HG03095 (cell line): ENCODE results near the gene TBPL1.
"Not testable (repeated sequence)": the region's sequence is repeated elsewhere in the genome, so short reads cannot be mapped to it uniquely, and the experiment has no call there.

ENCODE experiments used
- ATAC-seq: cut with Tn5 transposase; IDR thresholded peaks from one replicate; pipeline ENCODE4 v1.9.1; 2021; ENCODE audit warnings: moderate library complexity; ENCODE audit not compliant: unreplicated experiment

TBPL1 gene

DNA sequence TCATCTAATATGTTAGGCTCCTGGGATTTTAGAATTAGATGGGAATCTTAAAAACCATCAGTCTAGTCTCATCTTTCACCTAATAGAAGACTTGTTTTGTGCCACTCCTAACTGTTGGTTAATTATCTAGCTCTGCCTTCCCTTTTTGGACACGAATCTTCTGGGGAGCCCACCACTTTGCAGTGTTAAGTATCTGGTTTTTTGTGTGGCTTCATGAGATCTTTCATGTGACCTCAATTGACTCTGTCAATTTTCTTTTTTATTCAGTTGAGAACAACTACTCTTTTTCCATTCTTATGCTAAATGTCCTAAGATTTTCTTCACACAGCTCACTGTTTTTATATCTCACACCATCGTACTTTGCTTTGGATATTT is 16.9 kb downstream of the TBPL1 start:
- no peak for ATAC-seq

DNA sequence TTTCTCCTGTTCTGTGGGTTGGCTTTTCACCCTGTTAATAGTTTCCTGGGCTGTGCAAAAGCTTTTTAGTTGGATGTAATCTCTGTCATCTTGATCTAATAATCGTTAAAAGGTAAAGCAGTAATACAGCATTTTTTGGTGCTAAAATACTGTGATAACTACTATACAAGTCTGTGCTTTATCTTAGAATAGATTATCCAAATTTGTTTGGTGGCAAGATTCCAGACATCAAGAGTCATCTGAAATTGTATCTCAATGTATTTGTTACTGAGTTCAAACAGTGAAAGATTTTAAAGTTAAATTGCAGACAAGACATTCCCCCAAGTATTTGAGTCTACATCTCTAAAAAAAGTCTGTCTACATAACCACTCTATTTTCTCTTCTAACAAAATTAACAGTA is 18.8 kb downstream of the TBPL1 start:
- no peak for ATAC-seq

DNA sequence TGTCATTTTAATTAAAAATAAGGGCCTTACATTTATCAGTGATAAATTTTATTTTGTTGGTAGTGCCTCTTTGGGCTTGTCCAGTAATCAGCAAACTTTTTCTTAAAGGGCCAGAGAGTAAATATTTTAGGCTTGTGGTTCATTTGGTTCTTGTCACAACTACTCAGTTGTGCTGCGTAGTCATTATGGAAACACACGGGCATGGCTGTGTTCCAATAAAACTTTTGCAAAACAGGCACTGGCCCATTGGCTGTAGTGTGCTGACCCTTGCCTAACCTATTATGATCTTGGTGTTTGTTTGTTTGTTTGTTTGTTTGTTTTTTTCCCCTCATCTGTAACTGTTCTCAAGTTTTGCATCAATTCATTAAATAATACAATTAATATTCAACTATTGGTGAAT is 19.4 kb downstream of the TBPL1 start:
- ATAC-seq = no peak

DNA sequence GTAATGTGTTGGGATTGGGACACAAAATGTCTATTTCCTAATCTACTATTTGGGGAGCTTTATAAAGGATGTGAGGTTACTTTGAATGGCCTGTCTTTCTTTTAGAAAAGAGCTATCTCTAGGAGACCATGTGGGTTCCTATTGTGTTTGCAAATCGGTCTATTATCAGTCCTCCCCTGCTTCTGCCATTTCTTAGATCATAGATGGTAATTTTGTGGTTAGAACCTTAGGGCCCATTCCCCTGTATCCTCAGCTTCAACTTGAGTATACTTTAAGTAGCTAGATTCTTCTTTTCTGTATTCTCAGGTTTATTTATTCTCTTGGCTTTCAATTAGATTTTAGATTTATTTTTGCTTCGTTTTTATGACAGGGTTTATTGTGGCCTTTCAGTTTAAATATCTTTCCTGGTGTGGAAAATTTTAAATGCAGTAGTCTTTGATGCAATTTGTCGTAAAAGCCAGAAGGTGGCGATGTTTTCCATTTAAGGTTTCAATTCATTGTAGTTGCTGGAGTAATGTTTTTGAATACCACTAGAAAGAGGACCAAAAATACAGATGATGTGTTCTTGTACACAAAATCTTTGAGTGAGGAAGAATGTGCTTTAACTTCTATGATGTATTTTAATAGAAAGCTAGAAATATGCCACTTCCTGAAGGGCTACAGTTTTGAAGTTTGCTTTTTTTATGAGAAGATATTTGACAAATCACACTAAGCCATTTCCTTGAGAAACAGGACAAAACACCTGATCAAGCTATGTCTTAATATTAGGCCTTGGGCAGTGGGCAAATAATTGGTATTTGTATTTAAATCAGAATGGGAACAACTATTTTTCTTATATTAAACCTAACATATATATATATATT is 20.3 kb downstream of the TBPL1 start:
- peak; percentile 53 for ATAC-seq

DNA sequence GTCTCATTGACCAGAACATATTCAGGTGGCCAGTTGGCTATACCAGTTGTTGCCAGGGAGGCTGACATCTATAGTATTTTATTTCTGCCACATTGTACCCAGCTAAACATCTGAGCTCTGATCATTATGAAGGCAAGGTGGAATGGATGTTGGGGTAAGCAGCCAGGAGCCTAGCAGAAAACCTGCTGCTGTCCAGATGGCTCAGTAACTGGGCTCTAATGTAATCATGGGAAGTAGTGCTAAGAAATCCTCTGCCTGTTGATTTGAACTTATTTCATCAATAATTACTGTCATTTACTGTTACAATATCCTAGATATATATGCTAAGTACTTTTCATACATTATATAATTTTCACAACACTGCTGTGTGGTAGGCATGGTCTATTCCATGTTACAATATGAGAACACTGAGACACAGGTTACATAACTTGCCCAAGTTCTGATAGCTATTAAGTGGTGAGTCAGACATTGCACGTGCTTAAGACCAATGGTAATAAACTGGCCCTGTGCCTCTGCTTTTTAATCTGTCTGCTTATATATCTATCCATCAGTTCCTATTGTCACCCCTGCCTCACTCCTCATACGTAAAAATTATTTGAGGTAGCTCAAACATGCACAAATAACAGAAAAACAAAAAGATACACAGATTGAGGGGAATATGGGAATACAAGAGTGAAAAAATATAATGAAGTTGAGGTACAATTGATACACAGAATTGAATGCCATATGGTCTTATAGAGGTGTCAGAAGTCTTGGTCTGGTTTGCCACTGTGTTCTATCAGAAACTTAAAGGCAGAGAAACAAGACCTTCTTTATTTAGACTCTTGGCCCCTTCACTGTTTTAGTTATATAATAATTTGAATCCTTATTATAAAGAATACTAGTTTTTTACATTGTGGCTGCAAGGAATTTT is 25.2 kb downstream of the TBPL1 start:
- no peak for ATAC-seq

DNA sequence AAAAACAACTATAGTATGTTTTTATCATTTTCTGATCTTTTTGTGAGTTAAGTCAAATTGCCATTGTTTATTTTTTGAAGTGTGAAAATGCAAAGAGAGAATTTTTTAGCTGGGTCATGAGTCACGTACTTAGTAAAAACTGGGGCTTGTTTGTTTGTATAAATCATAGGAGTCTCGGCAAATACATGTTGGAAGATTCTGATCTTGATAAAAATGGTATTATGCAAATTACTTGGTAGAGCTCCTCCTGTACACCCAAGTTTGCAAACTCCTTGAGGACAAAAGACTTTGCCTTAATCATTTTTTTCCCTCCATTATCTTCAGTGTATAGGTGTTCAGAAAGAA is 25.8 kb downstream of the TBPL1 start:
- no peak for ATAC-seq

DNA sequence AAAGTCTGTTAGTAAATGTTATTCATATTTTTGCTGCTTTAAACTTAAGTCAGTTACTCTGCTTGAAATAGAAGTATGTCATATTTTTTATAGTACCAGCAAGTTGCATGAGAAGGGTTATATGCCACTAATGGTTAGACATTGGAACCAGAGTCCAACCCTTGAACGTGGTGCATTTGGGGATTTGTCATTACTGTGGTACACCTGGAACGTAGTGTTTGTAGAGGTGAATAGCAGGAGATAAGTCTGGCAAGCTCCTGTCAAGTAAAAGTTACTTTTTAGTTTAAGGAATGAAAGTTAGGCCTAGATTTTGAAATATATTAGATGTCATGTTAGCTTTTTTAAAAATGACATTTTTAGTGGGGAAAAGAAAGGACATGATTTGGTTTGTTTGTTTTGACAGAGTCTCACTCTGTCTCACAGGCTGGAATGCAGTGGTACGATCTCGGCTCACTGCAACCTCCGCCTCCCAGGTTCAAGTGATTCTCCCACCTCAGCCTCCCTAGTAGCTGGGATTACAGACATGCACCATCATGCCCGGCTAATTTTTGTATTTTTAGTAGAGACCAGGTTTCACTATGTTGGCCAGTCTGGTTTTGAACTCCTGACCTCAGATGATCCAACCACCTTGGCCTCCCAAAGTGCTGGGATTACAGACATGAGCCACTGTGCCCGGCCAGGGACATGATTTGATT is 26.4 kb downstream of the TBPL1 start:
- not testable (repeated sequence) for ATAC-seq

DNA sequence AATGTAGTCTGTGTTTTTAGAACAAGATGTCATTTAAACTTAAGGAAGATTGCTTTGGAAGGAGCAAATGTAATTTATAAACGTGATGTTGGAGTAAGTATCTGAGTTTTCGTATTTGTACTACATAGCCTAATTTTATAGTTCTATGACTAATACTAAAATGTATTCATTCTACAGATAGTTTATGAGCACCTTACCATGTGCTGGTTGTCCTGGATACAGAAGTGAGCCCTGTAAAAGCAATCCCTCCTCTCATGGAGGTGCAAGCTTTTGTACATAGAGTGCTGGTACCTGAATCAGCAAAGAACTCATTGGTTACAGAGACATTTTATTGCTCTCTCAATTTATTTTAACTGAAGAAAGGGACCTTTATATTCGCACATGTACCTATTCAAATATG is 27.1 kb downstream of the TBPL1 start:
- ATAC-seq = no peak

DNA sequence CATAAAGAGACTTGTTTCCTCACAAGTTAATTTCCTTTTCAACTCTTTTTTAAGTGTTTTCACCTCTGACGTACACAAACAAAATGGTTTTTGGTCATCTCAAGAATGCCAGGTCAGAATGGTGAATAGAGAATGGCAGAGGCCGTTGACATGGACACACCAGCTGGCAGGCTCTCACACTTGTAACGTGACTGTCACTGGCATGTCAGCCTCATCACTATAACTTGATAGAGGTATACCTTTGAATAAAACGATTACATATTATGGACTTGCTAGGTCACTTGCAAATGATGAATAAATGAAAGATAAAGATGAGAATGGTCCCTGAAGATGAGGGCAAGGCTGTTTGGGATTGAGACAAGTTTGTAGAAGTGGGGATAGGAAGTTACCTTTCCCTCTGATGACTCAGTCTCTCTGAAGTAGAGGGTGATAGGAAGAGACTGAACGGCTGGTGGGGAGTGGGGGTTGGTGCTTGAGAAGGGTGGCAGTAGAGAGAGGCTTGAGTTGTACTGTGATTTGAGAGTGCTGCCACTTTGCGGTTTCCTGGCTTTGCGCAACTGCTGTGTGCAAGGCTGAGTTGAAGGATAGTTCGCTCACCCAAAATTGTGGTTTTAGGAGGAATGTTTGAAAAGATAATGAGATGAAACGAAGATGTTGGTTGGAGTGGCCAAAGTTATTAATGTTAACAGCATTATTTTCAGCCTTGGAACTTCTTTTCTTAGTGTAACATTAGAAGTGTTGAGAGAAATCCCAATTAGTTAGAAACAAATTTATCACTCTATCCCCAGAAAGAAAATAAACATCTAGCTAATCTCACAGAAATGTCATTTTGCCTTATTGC is 30.3 kb downstream of the TBPL1 start:
- no peak for ATAC-seq

DNA sequence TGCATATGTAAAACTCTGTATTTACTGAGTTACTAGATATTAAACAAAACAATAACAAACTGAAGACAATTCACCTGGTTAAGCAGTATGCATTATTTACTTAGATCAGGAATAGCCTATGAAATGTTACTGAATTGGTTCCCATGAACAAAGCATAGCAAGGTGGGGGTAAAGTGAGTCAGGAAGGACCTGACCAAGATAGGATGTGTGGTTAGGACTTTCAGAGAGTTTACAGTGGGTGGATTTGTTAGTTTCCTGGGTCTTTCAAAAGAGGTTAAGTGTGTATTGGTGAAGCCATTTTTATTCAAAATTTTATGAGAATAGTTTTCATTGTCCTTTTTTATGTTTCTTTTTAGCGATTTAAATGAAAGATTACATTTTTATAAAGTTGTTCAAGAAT is 32.9 kb downstream of the TBPL1 start:
- no peak for ATAC-seq

DNA sequence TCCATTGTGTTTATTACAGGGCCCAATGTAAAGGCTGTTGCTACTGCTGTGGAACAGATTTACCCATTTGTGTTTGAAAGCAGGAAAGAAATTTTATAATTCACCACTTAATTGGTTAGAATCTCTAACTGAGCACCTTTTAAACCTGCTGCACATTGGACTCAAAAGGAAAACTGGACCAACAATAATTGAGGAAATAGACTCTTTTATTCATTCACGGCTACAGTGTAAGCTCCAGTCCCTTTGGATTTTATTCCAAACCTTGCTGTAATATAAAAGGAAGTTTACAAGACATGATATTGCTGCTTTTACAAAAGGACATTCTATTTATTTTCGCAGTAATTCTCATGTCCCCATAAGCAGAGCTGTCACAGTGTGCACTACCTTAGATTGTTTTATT is 33.9 kb downstream of the TBPL1 start:
- ATAC-seq = no peak

DNA sequence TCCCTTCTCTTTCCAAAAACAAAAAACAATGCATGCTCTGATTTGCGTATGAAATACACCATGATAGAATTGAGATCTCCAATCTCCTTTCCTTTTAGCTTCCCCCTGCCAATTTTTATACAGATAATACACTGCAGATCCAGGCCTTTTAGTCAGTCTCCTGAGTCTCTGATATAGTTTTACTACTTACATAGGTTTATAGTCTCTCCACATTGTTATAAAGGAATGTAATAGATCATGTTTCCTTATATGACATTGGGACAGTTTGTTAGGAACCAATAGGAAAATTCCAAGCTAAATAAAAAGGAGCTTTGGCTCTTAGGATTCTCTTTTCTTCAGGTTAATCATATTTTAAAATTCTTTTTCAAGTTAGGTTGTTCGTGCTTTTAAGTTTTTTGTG is 36.5 kb downstream of the TBPL1 start:
- ATAC-seq = no peak

DNA sequence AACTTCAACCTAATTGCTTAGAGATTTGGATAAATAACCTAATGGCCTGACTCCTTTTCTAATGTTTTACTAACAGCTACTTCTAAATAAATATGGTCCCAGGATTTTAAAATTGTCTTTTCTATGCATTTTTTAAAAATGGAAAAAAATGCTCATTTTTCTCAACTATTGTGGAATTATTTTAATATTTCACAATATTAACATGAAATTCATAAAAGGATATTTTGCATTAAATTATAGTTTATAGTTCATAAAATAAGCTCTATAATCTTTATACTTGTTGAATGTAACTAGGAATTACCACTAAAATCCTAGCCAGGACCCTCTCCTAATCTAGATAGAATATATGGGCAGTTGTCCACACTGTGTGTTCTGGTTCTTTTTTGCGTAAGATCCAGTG is 37.3 kb downstream of the TBPL1 start:
- ATAC-seq = no peak

DNA sequence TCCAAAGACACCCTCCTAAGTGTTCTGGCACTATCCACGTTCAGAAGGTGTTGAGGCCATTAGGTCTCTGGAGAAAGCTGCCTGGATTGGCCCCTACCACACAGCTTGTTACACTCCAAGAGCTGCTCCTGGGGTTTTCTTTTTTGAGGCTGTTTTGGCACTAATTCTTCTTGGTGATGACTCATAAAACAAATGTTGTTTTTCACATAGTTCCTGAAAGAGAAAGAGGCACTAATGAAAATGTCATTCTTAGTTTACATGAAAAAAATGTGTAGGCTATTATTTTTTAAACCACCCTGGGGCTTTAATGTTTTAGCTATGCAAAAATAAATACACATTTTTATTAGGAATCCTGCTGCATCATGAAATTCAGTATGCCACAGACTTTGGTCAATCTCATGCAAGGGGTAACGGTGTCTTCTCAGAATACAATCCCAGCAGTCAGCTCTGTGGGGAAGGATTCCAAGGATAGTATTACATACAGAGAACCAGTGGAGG is 38.1 kb downstream of the TBPL1 start:
- no peak for ATAC-seq

DNA sequence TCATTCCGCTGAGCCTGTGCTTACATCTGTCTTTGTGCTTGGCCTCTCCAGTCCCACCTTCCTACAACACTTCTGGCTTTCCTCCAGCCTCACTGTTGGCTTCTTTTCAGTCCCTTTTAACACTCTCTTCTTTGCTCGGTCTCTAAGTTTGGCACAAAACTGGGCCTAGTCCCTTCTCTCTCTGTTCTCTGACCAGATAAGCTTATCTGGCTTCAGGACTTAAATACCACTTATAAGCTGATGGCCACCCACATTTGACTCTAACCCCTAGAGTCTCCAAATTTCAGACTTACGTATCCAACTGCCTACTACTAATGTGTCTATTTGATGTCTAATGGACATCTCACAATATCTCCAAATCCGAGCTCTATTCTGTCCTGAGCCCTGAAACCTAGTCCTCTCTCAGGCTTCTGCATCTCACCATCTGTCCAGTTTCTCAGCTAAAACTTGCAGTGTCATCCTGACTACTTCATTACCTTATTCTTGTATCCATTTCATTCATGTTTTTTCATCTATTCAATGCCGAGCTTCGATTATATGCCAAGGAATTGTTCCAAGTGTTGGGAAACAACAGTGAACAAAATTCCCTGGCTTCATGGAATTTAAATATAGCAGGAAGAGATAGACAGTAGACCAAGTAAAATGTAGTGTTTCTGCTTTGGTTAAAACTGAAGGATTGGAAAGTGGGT is 40.1 kb downstream of the TBPL1 start:
- no peak for ATAC-seq

DNA sequence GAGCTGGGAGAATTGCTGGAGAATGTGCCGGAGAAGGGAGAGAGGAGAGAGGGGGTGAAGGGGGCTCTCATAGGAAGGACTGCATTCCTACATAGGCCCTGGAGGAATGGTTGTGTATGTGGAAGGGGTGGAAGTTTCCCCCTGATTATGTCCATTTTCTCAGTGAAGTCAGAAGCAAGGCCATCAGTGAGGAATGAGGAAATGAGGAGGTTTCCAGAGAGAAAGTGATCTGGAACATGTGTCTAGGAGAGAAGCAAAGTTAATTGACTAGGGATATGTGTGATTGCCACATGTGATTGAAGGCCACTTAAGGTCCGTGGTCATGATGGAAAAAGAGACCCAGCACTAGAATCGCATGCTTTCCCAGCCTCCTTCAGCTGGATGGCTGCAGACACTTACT is 42.3 kb downstream of the TBPL1 start:
- ATAC-seq = no peak

DNA sequence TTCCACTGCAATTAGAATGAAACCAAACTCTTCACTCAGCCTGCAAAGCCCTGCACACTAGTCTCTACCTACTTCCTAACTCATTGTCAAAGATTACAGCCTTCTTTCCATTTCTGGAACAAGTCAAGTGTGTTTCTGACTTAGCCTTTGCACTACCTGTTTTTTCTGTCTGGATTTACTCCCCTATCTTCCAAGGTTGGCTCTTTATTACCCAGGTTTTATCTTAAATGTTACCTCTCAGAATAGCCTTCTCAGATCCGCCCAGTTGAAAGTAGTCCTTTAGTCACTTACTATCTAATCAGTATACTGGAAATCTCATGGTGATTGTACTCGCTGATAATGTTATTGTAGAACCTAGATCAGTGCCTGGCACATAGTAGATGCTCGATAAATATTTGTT is 42.7 kb downstream of the TBPL1 start:
- no peak for ATAC-seq

DNA sequence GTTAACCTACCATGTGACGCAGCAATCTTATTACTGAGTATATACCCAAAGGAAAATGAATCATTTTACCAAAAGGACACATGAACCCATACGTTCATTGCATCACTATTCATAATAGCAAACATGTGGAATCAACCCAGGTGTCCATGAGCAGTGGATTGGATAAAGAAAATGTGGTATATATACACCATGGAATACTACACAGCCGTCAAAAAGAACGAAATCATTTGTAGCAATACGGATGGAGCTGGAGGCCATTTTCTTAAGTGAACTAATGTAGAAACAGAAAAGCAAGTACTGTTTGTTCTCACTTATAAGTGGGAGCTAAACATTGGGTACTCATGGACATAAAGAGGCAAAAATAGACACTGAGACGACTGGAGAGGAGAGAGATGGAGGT is 44.2 kb downstream of the TBPL1 start:
- no peak for ATAC-seq

DNA sequence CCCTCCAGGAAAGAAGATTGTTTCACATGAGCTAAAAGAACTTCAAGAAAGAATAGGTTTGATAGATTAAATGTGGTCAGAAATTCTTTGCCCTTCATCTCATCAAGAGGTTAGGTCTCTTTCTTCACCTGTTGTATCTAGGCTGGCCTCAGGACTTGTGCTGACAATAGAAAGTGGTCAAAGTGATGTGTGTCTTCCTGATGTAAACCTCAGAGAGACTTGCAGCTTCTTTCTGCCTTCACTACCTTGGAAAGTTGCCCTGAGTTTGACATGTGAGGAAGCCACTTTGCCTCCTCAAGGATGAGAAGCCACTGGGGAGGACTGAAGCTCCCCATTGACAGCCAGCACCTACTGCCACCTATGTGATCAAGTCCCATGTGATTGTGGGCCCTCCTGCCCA is 46.3 kb downstream of the TBPL1 start:
- no peak for ATAC-seq

DNA sequence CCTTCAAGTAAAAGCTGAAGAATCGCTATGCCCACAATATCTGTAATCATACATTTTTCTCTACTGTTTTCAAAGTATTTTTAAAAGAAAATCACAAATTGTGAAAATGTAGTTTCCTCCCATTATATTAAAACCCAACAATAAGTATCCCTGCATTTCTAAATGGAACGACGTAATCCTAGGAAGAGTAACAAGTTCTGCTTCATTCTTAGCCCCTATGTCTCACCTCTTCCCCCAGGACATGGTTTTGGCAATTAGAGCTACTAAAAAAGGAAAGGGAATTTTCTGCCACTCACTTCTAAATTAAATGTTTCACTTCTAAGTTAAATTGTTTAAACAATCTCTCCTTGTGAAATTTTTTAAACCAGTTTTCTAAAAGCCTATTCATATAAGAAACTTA is 47.4 kb downstream of the TBPL1 start:
- no peak for ATAC-seq
